HG03095 (cell line): ENCODE results near the gene PLEKHA7.

Experiments
- ATAC-seq: cut with Tn5 transposase; IDR thresholded peaks from one replicate; pipeline ENCODE4 v1.9.1; 2021; ENCODE audit warnings: moderate library complexity; ENCODE audit not compliant: unreplicated experiment

The PLEKHA7 gene

GRCh38 chr11:16853266-16853665, 160.9 kb downstream of the PLEKHA7 start:
- ATAC-seq: no peak

DNA sequence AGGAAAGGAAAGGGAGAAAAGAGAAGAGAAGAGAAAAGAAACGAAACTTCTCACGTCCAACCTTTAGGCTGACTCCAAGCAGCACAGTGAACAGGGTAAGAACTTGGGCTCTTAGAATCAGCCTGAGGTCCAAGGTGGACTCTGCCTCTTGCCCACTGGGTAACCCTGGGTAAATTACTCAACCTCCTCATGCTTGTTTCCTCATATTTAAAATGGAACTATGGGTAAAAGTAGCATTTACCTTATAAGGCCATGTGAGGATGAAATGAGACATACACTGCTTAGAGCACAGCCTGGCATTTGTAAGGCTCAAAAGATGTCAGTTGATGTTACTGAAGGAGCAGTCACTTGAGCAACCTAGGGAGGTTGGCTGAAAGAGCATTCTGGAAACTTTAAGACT, 167.9 kb downstream of the PLEKHA7 start:
- ATAC-seq: no peak

GRCh38 chr11:16844268-16844771, 169.9 kb downstream of the PLEKHA7 start:
- ATAC-seq: no peak

DNA sequence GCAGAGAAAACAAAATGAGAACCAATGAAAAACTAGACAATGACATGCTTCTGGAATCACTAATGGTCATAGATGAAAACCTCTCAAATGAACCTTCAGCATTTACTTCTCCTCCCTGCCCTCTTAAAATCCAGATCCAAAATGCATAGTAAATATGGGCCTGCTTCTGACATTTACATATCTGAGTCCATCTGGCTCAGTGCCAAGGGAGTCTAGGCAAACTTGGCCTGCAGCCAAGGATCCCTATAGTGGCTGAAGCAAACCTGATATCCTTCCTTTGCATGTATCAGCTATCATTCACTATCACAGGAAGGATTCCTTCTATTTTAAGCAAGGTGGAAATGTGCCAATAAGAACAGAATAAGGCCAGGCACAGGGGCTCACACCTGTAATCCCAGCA, 170.9 kb downstream of the PLEKHA7 start:
- no peak for ATAC-seq

GRCh38 chr11:16841984-16842383, 172.2 kb downstream of the PLEKHA7 start:
- peak; percentile 64 for ATAC-seq

DNA sequence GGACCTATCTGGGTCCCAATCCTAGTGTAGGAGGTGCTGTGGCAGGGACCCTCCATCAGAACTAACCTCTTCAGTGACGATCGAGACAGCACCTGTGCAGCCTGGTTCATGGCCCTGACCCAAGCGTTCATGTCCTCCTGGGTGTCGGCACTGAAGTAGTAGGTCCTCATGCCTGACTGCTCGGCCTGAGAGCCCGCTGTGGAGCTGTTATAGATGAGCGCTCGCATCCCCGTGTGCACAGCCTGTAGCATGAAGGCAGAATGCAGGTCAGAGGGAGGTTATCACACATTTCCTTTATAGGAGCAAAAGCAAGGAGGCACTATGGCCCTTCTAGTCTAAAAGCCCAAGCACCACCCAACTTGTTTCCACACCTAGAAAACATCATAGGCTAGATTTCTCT, 172.7 kb downstream of the PLEKHA7 start:
- ATAC-seq: peak; percentile 42

GRCh38 chr11:16840951-16841350, 173.3 kb downstream of the PLEKHA7 start:
- no peak for ATAC-seq

DNA sequence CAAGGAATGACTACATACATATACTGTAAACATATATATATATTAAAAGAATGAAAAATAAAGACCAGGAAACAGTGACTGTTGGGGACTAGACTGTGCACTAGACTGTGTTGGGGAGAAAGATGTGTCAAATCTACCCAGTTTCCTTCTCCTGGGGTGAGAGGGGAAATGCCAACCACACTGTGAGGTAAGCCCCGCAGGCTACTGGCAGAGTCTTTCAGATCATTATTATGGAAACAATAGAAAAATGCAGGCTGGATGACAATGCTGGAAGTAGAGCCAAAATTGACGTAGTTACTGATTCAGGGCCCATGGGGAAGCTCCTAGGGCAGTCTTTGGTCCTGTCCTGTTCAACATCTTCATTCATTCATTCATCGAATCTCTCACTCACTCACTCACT, 174.4 kb downstream of the PLEKHA7 start:
- ATAC-seq: no peak

GRCh38 chr11:16834384-16834783, 179.8 kb downstream of the PLEKHA7 start:
- no peak for ATAC-seq

DNA sequence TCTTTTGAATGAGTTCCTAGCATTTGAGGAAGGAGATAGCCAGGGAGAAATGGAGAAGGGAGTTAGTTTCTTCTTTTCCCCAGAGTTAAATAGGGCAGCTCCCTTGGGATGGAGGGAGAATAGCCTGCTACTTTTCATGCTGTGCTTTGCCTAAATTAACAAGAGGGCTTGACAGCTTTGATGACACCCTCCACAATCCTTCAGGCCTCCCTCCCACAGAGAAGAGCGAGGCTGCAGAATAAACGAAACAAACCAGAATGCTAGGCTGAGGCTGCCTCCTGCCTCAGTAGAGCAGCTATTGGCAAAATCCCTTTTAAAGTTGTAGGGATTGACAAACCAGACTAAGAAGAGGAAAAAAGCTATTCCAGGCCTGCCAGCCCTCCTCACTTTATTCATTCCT, 181.2 kb downstream of the PLEKHA7 start:
- no peak for ATAC-seq

DNA sequence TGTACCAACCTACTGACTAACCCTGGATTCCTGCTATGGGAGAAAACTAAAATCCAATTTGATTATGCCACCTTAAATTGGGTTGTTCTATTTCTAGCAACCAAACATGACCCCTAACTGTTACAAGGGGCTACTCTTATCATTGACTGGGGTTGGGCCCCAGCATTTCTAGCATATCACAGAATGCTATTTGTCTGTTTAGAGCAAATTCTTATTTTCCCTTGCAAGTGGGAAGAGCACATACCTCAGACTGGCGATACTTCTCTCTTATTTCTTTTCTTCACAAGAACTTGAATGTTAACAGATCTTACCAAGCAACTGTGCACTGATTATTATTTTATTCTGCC, 182.0 kb downstream of the PLEKHA7 start:
- ATAC-seq: no peak

DNA sequence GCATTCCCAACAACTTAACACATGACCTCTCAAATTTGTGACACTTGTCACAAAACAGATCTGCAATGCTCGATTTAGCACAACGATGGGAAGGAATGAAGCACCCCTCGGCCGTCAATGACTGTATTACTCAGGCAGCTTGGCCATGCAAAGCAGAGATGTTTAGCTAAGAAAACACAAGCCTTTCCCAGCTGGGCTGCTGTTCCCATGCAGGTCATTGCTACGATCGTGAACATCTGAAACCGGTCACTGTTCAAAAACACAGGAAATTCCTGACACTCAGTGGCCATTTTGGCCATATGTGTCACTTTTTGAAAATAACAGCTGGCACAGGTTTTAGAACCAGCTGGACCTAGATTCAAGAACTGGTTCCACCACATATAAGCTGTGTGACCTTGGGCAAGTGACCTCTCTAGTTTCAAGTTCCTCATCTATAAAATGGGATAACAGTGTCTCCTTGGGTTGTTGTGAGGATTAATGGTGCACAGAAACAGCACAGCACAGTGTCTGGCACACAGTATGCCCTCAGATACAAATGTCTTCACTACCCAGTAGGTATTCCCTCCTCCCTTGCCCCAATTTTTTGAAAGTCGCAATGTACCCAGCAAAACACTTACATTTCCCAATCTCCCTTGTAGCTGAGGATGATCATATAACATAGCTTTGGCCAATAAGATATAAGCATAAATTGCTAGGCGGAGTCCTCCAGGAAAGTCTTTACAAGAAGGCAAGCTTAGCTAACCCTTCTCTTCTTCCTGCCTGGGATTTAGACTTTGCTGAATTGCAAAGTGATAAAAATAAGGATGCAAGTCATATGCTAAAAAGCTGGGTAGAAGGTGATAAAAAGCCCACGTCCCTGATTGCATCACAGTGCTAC, 182.7 kb downstream of the PLEKHA7 start:
- ATAC-seq: no peak

DNA sequence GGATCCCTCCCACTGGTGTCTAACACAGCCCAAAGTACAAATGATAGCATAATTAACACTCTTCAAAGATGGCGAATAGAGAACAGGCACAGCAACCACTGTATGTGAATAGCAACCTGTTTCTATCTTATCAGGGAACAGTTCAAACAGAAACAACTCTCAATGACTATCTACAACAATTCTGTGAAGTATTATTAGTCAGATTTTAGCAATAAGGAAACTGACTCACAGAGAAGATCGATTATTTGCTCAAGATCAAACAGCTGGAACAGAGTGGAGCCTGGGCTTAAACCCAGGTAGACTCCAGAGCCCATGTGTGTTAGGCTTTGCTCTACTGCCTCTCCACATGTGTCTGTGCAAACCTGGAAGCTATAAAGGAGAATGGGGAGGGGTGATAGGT, 187.1 kb downstream of the PLEKHA7 start:
- ATAC-seq: no peak

DNA sequence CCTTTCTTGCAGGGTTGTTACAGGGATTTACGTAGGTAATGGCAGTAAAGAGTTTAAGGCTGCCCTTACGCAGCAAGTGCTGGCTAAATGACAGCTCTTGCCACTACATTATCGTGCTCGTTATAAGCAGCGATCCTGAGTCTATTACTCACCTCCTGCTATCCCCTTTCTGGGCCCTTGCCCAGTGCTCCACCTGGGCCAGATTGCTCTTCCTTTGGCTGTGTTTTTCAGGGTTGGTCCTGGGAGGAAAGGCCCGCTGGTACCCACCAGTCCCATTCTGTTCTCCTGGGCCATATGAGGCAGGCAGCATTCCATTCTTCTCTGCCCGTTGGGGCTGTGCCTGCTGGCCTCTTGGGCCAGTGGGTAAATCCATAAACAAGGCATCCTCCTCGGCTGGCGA, 188.2 kb downstream of the PLEKHA7 start:
- ATAC-seq: no peak

- no peak for ATAC-seq
These were observed 189.1 kb downstream of the PLEKHA7 start for GRCh38 chr11:16825101-16825500.

DNA sequence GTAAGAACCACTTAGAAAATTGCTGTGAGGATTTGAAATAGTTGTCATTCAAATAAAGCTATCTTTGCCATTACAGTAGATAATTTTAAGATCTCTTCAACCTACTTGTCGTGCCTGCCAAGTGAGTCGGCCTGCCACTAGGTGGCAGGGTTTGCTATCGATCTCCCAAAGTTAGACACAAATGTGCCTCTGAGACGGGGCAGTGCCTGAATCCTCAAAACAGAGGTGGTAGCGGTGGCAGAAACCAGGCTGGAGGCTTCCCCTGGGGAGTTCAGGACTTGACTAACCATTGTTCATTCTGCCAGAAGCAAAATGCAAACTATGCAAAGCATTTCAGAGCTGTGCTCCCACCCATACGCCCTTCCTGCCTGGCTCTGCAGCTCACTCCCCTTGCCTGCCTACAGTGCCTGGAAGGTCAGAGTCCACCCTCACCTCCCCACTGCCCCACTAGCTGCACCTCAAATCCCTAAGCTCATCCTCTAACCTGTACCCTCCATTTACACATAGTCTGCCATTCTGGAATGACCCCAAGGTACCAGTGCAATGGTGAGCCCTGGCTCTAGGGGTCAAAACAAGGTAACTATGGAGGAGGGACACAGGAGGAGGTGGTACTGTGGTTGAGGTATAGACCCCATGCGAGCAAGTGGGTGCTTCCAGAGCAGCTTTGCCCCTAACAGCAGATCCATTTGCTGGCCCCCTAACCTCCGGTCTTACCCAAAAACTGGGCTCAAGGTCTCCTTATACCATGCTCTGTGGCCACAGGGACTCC, 193.7 kb downstream of the PLEKHA7 start:
- ATAC-seq: peak; percentile 88

GRCh38 chr11:16818284-16818683, 195.9 kb downstream of the PLEKHA7 start:
- ATAC-seq: no peak

DNA sequence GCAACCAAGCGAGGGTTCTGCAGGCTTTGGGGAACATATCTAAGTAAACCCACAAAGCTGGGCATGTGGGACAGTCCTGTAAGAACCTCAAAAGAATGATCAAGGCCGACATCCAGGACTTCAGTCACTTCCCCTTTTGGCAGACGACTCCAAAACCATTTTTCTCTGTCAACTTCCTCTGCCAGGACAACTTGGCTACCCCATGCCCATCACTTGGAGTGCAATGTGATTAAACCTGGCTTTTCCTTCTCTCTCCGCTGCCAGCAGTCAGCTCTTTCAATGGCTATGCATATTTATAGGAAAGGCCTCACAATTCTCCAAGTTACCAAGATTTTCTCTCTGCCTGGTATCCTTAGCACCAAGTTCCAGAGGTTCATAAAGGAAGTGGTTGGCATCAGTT, 196.9 kb downstream of the PLEKHA7 start:
- ATAC-seq: no peak

DNA sequence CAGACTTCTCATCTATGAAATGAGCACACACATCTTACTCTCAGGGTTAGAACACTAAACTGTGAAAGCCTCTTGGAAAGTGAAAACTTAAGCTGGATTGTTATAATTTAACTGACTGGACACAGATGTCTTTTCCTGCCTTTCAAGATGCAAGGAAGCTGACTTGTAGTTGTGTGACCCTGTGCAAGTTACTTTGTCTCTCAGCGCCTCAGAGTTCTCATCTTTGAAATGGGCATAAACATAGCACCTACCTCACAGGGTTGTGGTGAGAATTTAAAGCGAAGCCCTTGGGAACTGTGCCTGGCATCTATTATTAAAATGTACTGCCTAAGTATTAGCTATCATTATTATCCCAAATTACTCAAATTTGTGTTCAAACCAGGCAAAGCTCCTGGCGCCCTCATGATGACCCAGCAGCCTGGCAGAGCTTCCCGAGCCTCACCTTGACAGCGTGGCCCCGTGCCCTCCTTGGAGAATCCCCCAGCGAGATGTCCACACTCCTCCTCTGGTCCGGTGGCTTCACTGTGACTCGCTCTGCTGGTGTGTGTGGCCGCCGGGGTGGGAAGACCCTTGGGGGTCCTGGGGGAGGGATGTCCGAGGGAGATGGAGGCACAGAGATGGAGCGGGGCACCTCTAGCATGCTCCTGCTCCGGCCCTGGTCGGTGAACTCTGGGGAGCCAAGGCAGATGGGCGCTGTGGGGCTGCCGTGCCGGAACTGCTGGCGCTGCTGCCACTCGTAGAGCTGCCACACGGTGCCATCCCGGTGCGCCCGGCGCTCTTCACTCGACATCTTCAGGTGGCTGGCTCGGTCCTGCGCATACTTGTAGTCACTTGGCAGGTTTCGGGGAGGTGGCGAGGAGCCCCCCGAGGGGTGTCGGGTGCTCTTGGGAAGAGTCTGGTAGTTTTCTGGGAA, 197.6 kb downstream of the PLEKHA7 start:
- no peak for ATAC-seq

DNA sequence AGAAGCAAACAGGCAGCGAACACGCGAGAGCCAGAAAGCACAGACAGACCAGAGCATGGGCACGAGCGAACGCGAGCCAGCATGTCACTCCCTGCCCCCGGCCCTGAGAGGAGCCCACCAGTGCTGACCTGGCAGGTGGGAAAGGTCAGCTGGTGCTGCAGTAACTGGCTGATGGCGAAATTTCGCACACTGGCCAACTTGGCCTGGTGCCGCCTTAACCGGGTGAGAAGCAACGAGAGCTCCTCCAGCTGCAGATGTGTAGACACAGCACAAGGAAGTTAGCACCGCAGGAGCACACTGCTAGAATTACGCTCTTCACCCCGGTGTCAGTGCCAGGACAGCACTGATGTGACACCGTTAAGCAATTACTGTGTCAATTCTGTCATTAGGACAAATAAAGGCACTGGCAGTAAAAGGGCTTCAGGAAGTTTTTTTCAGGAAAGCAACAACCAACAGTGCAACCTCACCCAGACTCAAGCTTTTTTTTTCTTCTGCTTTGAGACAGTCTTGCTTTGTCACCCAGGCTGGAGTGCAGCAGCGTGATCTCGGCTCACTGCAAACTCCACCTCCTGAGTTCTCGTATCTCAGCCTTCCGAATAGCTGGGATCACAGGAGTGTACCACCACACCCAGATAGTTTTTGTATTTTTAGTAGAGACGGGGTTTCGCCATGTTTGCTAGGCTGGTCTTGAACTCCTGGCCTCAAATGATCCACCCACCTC, 199.0 kb downstream of the PLEKHA7 start:
- ATAC-seq: no peak
